Trophoblast cell (in vitro differentiated cells and primary cell): ENCODE results near the gene RB1.

Experiments
- DNase-seq, 2 donors: peaks; one replicate each; pipeline ENCODE4 v3.0.0-alpha.2; 2016
- H2AFZ ChIP-seq: 2 replicates; pipeline ENCODE4 v1.6.1; 2013; ENCODE audit warnings: low read length, moderate library complexity, mild to moderate bottlenecking; ENCODE audit not compliant: insufficient read depth, poor library complexity
- H2AK5ac ChIP-seq: 2 replicates; pipeline ENCODE4 v1.6.1; 2013; ENCODE audit warnings: mild to moderate bottlenecking, low read length
- H2BK120ac ChIP-seq: 2 replicates; pipeline ENCODE4 v1.6.1; 2013; ENCODE audit warnings: low read length, mild to moderate bottlenecking, moderate library complexity; ENCODE audit not compliant: insufficient read depth, poor library complexity
- H2BK12ac ChIP-seq: 2 replicates; pipeline ENCODE4 v1.6.1; 2013; ENCODE audit warnings: mild to moderate bottlenecking, low read length, moderate library complexity
- H2BK5ac ChIP-seq: 2 replicates; pipeline ENCODE4 v1.6.1; 2013; ENCODE audit warnings: low read length, low read depth, moderate library complexity, mild to moderate bottlenecking; ENCODE audit not compliant: poor library complexity
- H3K14ac ChIP-seq: 2 replicates; pipeline ENCODE4 v1.6.1; 2013; ENCODE audit warnings: mild to moderate bottlenecking, low read length
- H3K18ac ChIP-seq: 2 replicates; pipeline ENCODE4 v1.6.1; 2013; ENCODE audit warnings: mild to moderate bottlenecking, low read length
- H3K23ac ChIP-seq: 2 replicates; pipeline ENCODE4 v1.6.1; 2013; ENCODE audit warnings: low read length
- H3K27ac ChIP-seq: 2 replicates; pipeline ENCODE4 v1.5.1; 2013; ENCODE audit warnings: low read depth, mild to moderate bottlenecking, inconsistent platforms, low read length, moderate library complexity
- H3K27me3 ChIP-seq: 2 replicates; pipeline ENCODE4 v1.6.1; 2013; ENCODE audit warnings: inconsistent platforms, mild to moderate bottlenecking, low read length, moderate library complexity; ENCODE audit not compliant: insufficient read depth
- H3K36me3 ChIP-seq, 2 experiments: 1 replicate in 1 of 2; 2 replicates in 1 of 2; pipeline ENCODE4 v1.6.1; 2013; ENCODE audit warnings: low read length in 2 of 2, mild to moderate bottlenecking in 2 of 2, moderate library complexity in 1 of 2; ENCODE audit not compliant: insufficient read depth in 2 of 2, control insufficient read depth in 1 of 2
- H3K4ac ChIP-seq: 2 replicates; pipeline ENCODE4 v1.6.1; 2013; ENCODE audit warnings: low read depth, mild to moderate bottlenecking, low read length, moderate library complexity
- H3K4me1 ChIP-seq, 2 experiments: 1 replicate in 1 of 2; 2 replicates in 1 of 2; pipeline ENCODE4 v1.6.1; 2013; ENCODE audit warnings: low read length in 2 of 2, mild to moderate bottlenecking in 2 of 2, moderate library complexity in 1 of 2; ENCODE audit not compliant: insufficient read depth in 2 of 2, control insufficient read depth in 1 of 2
- H3K4me2 ChIP-seq: 2 replicates; pipeline ENCODE4 v1.6.1; 2013; ENCODE audit warnings: inconsistent platforms, mild to moderate bottlenecking, low read length, moderate library complexity
- H3K4me3 ChIP-seq: 2 replicates; pipeline ENCODE4 v1.5.1; 2013; ENCODE audit warnings: mild to moderate bottlenecking, low read depth, low read length, inconsistent platforms
- H3K79me1 ChIP-seq: one replicate; pipeline ENCODE4 v1.6.1; 2013; ENCODE audit warnings: low read length
- H3K79me2 ChIP-seq: 2 replicates; pipeline ENCODE4 v1.6.1; 2013; ENCODE audit warnings: low read length, mild to moderate bottlenecking; ENCODE audit not compliant: control insufficient read depth, insufficient read depth, poor library complexity
- H3K9ac ChIP-seq: 2 replicates; pipeline ENCODE4 v1.6.1; 2013; ENCODE audit warnings: mild to moderate bottlenecking, low read length
- H3K9me3 ChIP-seq: 2 replicates; pipeline ENCODE4 v1.6.1; 2013; ENCODE audit warnings: low read depth, mild to moderate bottlenecking, control low read depth, inconsistent platforms, low read length; ENCODE audit not compliant: insufficient read depth
- H4K12ac ChIP-seq: 2 replicates; pipeline ENCODE4 v1.6.1; 2013; ENCODE audit warnings: low read depth, mild to moderate bottlenecking, low read length, moderate library complexity
- H4K8ac ChIP-seq: 2 replicates; pipeline ENCODE4 v1.6.1; 2013; ENCODE audit warnings: low read depth, mild to moderate bottlenecking, low read length, moderate library complexity
- H4K91ac ChIP-seq: one replicate; pipeline ENCODE4 v1.6.1; 2013; ENCODE audit warnings: low read depth, mild to moderate bottlenecking, low read length, moderate library complexity
- WGBS: extraction: QIAGEN DNeasy Blood & Tissue Kit; methylation state at CpG from one replicate; pipeline ENCODE4 v1.1.7; 2013; ENCODE audit warnings: missing lambda C conversion rate; ENCODE audit not compliant: insufficient read length, insufficient coverage; ENCODE audit errors: extremely low coverage; 5-methylcytosine and 5-hydroxymethylcytosine counted together

The RB1 gene

GRCh38 chr13:48431987-48432615, 128.6 kb downstream of the RB1 start:
- Histone ChIP-seq H3K27ac (no peak overlapping the region), H2AK5ac (no peak overlapping the region), H4K12ac (no peak overlapping the region), H3K9ac (no peak overlapping the region), H3K18ac (no peak overlapping the region), H3K14ac (no peak overlapping the region), H3K4ac (no peak overlapping the region), H3K27me3 (no peaks in the 10 kb centered on the region), H3K9me3 (no peaks in the 10 kb centered on the region), H3K36me3 (no peaks in the 10 kb centered on the region), H2BK5ac (no peak overlapping the region), H3K79me2 (no peaks in the 10 kb centered on the region), H3K4me1 (no peaks in the 10 kb centered on the region), H3K79me1 (no peaks in the 10 kb centered on the region), H4K91ac (no peak overlapping the region), H3K4me3 (no peak overlapping the region), H2BK12ac (no peak overlapping the region), H3K23ac (no peak overlapping the region), H2AFZ (no peak overlapping the region), H2BK120ac (no peak overlapping the region), H3K4me2 (no peak overlapping the region), H4K8ac (no peak overlapping the region)
- WGBS = no CpG with 5 or more reads among the region's 2 CpGs
- DNase-seq = no peak

GRCh38 chr13:48434200-48434599, 130.6 kb downstream of the RB1 start:
- Histone ChIP-seq H4K91ac (no peak overlapping the region), H3K36me3 (no peaks in the 10 kb centered on the region), H3K4me2 (no peak overlapping the region), H3K79me2 (no peaks in the 10 kb centered on the region), H3K4me3 (no peak overlapping the region), H3K14ac (no peak overlapping the region), H2BK120ac (no peak overlapping the region), H3K23ac (no peak overlapping the region), H3K27me3 (no peaks in the 10 kb centered on the region), H2AFZ (no peak overlapping the region), H3K9me3 (no peaks in the 10 kb centered on the region), H4K12ac (no peak overlapping the region), H3K18ac (no peak overlapping the region), H3K4ac (no peak overlapping the region), H3K27ac (no peak overlapping the region), H3K79me1 (no peaks in the 10 kb centered on the region), H3K4me1 (no peaks in the 10 kb centered on the region), H3K9ac (peak overlapping the region; percentile 72), H2BK12ac (no peak overlapping the region), H4K8ac (no peak overlapping the region), H2AK5ac (no peak overlapping the region), H2BK5ac (no peak overlapping the region)
- no CpG with 5 or more reads among the region's 3 CpGs for WGBS
- no peak for DNase-seq

- Histone ChIP-seq H3K27ac (no peak overlapping the region), H2BK120ac (no peak overlapping the region), H3K9me3 (no peaks in the 10 kb centered on the region), H3K4ac (no peak overlapping the region), H3K23ac (no peak overlapping the region), H3K79me1 (no peaks in the 10 kb centered on the region), H3K14ac (no peak overlapping the region), H3K4me1 (no peaks in the 10 kb centered on the region), H3K18ac (no peak overlapping the region), H4K91ac (no peak overlapping the region), H4K8ac (no peak overlapping the region), H2AFZ (no peak overlapping the region), H3K36me3 (no peaks in the 10 kb centered on the region), H3K9ac (no peak overlapping the region), H2AK5ac (no peak overlapping the region), H4K12ac (no peak overlapping the region), H2BK12ac (no peak overlapping the region), H2BK5ac (no peak overlapping the region), H3K27me3 (no peaks in the 10 kb centered on the region), H3K4me3 (no peak overlapping the region), H3K4me2 (no peak overlapping the region), H3K79me2 (no peaks in the 10 kb centered on the region)
- WGBS = no CpG with 5 or more reads among the region's 2 CpGs
- no peak for DNase-seq
Measured at GRCh38 chr13:48436661-48437288, 133.2 kb downstream of the RB1 start.

GRCh38 chr13:48437371-48437770, 133.8 kb downstream of the RB1 start:
- Histone ChIP-seq H2AK5ac (no peak overlapping the region), H3K4me3 (no peak overlapping the region), H2BK120ac (no peak overlapping the region), H3K36me3 (no peaks in the 10 kb centered on the region), H4K91ac (no peak overlapping the region), H3K27me3 (no peaks in the 10 kb centered on the region), H3K4me2 (no peak overlapping the region), H2BK5ac (no peak overlapping the region), H3K79me1 (no peaks in the 10 kb centered on the region), H4K12ac (no peak overlapping the region), H3K18ac (no peak overlapping the region), H3K14ac (no peak overlapping the region), H3K79me2 (no peaks in the 10 kb centered on the region), H3K4me1 (no peaks in the 10 kb centered on the region), H2BK12ac (no peak overlapping the region), H2AFZ (no peak overlapping the region), H3K27ac (no peak overlapping the region), H3K23ac (no peak overlapping the region), H4K8ac (no peak overlapping the region), H3K9me3 (no peaks in the 10 kb centered on the region), H3K9ac (no peak overlapping the region), H3K4ac (no peak overlapping the region)
- DNase-seq = peak in 1 of 2 donors; percentile 3
- no CpG with 5 or more reads among the region's 3 CpGs for WGBS
